T-helper 1 cell treated with Interleukin-12 subunit alpha and Interleukin-12 subunit beta and Interleukin-4 antibody, amounts not matched to agents 30 μg/mL and 1 μg/mL, for 36 hours (primary cell): ENCODE data around the gene SRP9.

Source experiments
- H3K27ac Mint-ChIP-seq: one replicate; pipeline ENCODE4 v1.8.0; 2021; ENCODE audit warnings: mild to moderate bottlenecking, mixed read lengths
- H3K27me3 Mint-ChIP-seq: one replicate; pipeline ENCODE4 v1.8.0; 2021; ENCODE audit warnings: low read depth, mixed read lengths
- H3K36me3 Mint-ChIP-seq: one replicate; pipeline ENCODE4 v1.8.0; 2021; ENCODE audit warnings: low read depth, mixed read lengths
- H3K4me1 Mint-ChIP-seq: one replicate; pipeline ENCODE4 v1.8.0; 2021; ENCODE audit warnings: low read depth, mixed read lengths
- H3K4me3 Mint-ChIP-seq: one replicate; pipeline ENCODE4 v1.8.0; 2021; ENCODE audit warnings: mild to moderate bottlenecking, moderate library complexity, mixed read lengths
- H3K9me3 Mint-ChIP-seq: one replicate; pipeline ENCODE4 v1.8.0; 2021; ENCODE audit warnings: mixed read lengths

SRP9 gene

GRCh38 chr1:225765982-225766674, 11.5 kb upstream of the SRP9 start:
- no peak overlapping the region for H3K27ac Mint-ChIP-seq
- no peaks in the 10 kb centered on the region for H3K36me3 Mint-ChIP-seq
- H3K27me3 Mint-ChIP-seq = peaks cover 4% of the 10 kb centered on the region

GRCh38 chr1:225766967-225767633, 10.5 kb upstream of the SRP9 start:
- no peaks in the 10 kb centered on the region for H3K36me3 Mint-ChIP-seq
- H3K27me3 Mint-ChIP-seq = peaks cover 4% of the 10 kb centered on the region
- no peaks in the 10 kb centered on the region for H3K4me1 Mint-ChIP-seq
- no peak overlapping the region for H3K4me3 Mint-ChIP-seq
- no peaks in the 10 kb centered on the region for H3K9me3 Mint-ChIP-seq
- no peak overlapping the region for H3K27ac Mint-ChIP-seq

More at GRCh38 chr1:225765982-225766674, 11.5 kb upstream of the SRP9 start:
- H3K9me3 Mint-ChIP-seq = no peaks in the 10 kb centered on the region
- H3K4me3 Mint-ChIP-seq = no peak overlapping the region
- H3K4me1 Mint-ChIP-seq = no peaks in the 10 kb centered on the region

- H3K36me3 Mint-ChIP-seq = no peaks in the 10 kb centered on the region
- no peaks in the 10 kb centered on the region for H3K9me3 Mint-ChIP-seq
- no peak overlapping the region for H3K27ac Mint-ChIP-seq
- no peaks in the 10 kb centered on the region for H3K4me1 Mint-ChIP-seq
- H3K4me3 Mint-ChIP-seq = no peak overlapping the region
- H3K27me3 Mint-ChIP-seq = peaks cover 4% of the 10 kb centered on the region
These were observed 9.7 kb upstream of the SRP9 start for GRCh38 chr1:225767634-225768540.

- no peak overlapping the region for H3K27ac Mint-ChIP-seq
- no peaks in the 10 kb centered on the region for H3K4me1 Mint-ChIP-seq
- H3K36me3 Mint-ChIP-seq = no peaks in the 10 kb centered on the region
- peaks cover 3% of the 10 kb centered on the region for H3K27me3 Mint-ChIP-seq
- H3K4me3 Mint-ChIP-seq = no peak overlapping the region
- no peaks in the 10 kb centered on the region for H3K9me3 Mint-ChIP-seq
These were observed 8.8 kb upstream of the SRP9 start for GRCh38 chr1:225768662-225769426.

GRCh38 chr1:225769687-225770086, 7.9 kb upstream of the SRP9 start:
- no peak overlapping the region for H3K27ac Mint-ChIP-seq
- H3K9me3 Mint-ChIP-seq = no peaks in the 10 kb centered on the region
- H3K27me3 Mint-ChIP-seq = no peaks in the 10 kb centered on the region
- H3K4me3 Mint-ChIP-seq = no peak overlapping the region
- no peaks in the 10 kb centered on the region for H3K4me1 Mint-ChIP-seq
- H3K36me3 Mint-ChIP-seq = no peaks in the 10 kb centered on the region

- Mint-ChIP-seq H3K27me3 (no peaks in the 10 kb centered on the region), H3K36me3 (no peaks in the 10 kb centered on the region), H3K4me3 (no peak overlapping the region), H3K4me1 (peaks cover 1% of the 10 kb centered on the region), H3K27ac (no peak overlapping the region), H3K9me3 (no peaks in the 10 kb centered on the region)
These were observed 6.9 kb upstream of the SRP9 start for GRCh38 chr1:225770561-225771248.

GRCh38 chr1:225771661-225772322, 5.8 kb upstream of the SRP9 start:
- Mint-ChIP-seq H3K4me3 (no peak overlapping the region), H3K36me3 (no peaks in the 10 kb centered on the region), H3K9me3 (no peaks in the 10 kb centered on the region), H3K4me1 (peaks cover 1% of the 10 kb centered on the region), H3K27ac (no peak overlapping the region), H3K27me3 (no peaks in the 10 kb centered on the region)

- peaks cover 1% of the 10 kb centered on the region for H3K4me1 Mint-ChIP-seq
- no peaks in the 10 kb centered on the region for H3K27me3 Mint-ChIP-seq
- H3K9me3 Mint-ChIP-seq = no peaks in the 10 kb centered on the region
- no peak overlapping the region for H3K4me3 Mint-ChIP-seq
- no peak overlapping the region for H3K27ac Mint-ChIP-seq
- H3K36me3 Mint-ChIP-seq = no peaks in the 10 kb centered on the region
These were observed 5.3 kb upstream of the SRP9 start for GRCh38 chr1:225772323-225772768.

GRCh38 chr1:225772848-225773247, 4.8 kb upstream of the SRP9 start:
- no peak overlapping the region for H3K27ac Mint-ChIP-seq
- no peak overlapping the region for H3K4me3 Mint-ChIP-seq
- peaks cover 1% of the 10 kb centered on the region for H3K4me1 Mint-ChIP-seq
- H3K27me3 Mint-ChIP-seq = no peaks in the 10 kb centered on the region
- no peaks in the 10 kb centered on the region for H3K36me3 Mint-ChIP-seq
- no peaks in the 10 kb centered on the region for H3K9me3 Mint-ChIP-seq

- H3K4me1 Mint-ChIP-seq = peaks cover 4% of the 10 kb centered on the region
- H3K4me3 Mint-ChIP-seq = no peak overlapping the region
- no peaks in the 10 kb centered on the region for H3K9me3 Mint-ChIP-seq
- H3K36me3 Mint-ChIP-seq = no peaks in the 10 kb centered on the region
- H3K27ac Mint-ChIP-seq = no peak overlapping the region
- H3K27me3 Mint-ChIP-seq = no peaks in the 10 kb centered on the region
These were observed 3.1 kb upstream of the SRP9 start for GRCh38 chr1:225774281-225775147.

GRCh38 chr1:225776294-225776693, 1.3 kb upstream of the SRP9 start:
- peaks cover 5% of the 10 kb centered on the region for H3K36me3 Mint-ChIP-seq
- no peak overlapping the region for H3K27ac Mint-ChIP-seq
- no peaks in the 10 kb centered on the region for H3K9me3 Mint-ChIP-seq
- H3K4me3 Mint-ChIP-seq = no peak overlapping the region
- H3K27me3 Mint-ChIP-seq = no peaks in the 10 kb centered on the region
- H3K4me1 Mint-ChIP-seq = peaks cover 10% of the 10 kb centered on the region

- peaks cover 6% of the 10 kb centered on the region for H3K36me3 Mint-ChIP-seq
- H3K27me3 Mint-ChIP-seq = no peaks in the 10 kb centered on the region
- H3K4me3 Mint-ChIP-seq = no peak overlapping the region
- no peak overlapping the region for H3K27ac Mint-ChIP-seq
- H3K9me3 Mint-ChIP-seq = no peaks in the 10 kb centered on the region
- H3K4me1 Mint-ChIP-seq = peaks cover 12% of the 10 kb centered on the region
These were observed 506 bp upstream of the SRP9 start for GRCh38 chr1:225777058-225777582.
